ENCODE measurements around the gene CDK9. TPM values are rescaled to one million over a fixed set of nuclear protein-coding genes. Genes with fewer than 3 reads are reported as not detected.

CDK9 gene
- total RNA-seq, 2 donors from 2014 or later: 64.0 to 77.7 TPM

- Histone ChIP-seq H3K4me3 (no peak overlapping the region), H3K36me3 (no peaks in the 10 kb centered on the region), H3K27me3 (no peaks in the 10 kb centered on the region), H3K9me3 (no peaks in the 10 kb centered on the region), H3K9ac (ENCODE audit: low read depth in 2 of 2, low read length in 2 of 2) (no peak overlapping the region), H3K27ac (no peak overlapping the region), H3K4me1 (no peaks in the 10 kb centered on the region)
- no peak for DNase-seq
- no peak for TF ChIP-seq CTCF (IDR thresholded peaks at IDR 0.05)
- intact Hi-C loops (cut with DNase I): no loop called here
Measured at GRCh38 chr9:127744398-127745110, 41.3 kb upstream of the CDK9 start.

GRCh38 chr9:127746959-127747569 is 38.8 kb upstream of the CDK9 start:
- H3K27ac ChIP-seq: no peak overlapping the region
- no peak for DNase-seq
- H3K4me3 ChIP-seq: no peak overlapping the region
- no peak overlapping the region for H3K9ac ChIP-seq (ENCODE audit: low read depth in 2 of 2, low read length in 2 of 2)
- no peak for TF ChIP-seq CTCF (IDR thresholded peaks at IDR 0.05)
- no peaks in the 10 kb centered on the region for H3K27me3 ChIP-seq
- H3K9me3 ChIP-seq: no peaks in the 10 kb centered on the region
- H3K4me1 ChIP-seq: no peaks in the 10 kb centered on the region
- intact Hi-C loops (cut with DNase I): no loop called here
- H3K36me3 ChIP-seq: no peaks in the 10 kb centered on the region

GRCh38 chr9:127749090-127749787 is 36.6 kb upstream of the CDK9 start:
- DNase-seq: no peak
- Histone ChIP-seq H3K4me1 (no peaks in the 10 kb centered on the region), H3K27me3 (peaks cover 11% of the 10 kb centered on the region), H3K4me3 (no peak overlapping the region), H3K9ac (ENCODE audit: low read depth in 2 of 2, low read length in 2 of 2) (no peak overlapping the region), H3K27ac (no peak overlapping the region), H3K9me3 (no peaks in the 10 kb centered on the region), H3K36me3 (no peaks in the 10 kb centered on the region)
- TF ChIP-seq CTCF (IDR thresholded peaks at IDR 0.05): no peak
- intact Hi-C loops (cut with DNase I): no loop called here

GRCh38 chr9:127751269-127752054 is 34.4 kb upstream of the CDK9 start:
- Histone ChIP-seq H3K4me3 (no peak overlapping the region), H3K9me3 (no peaks in the 10 kb centered on the region), H3K27ac (no peak overlapping the region), H3K9ac (ENCODE audit: low read depth in 2 of 2, low read length in 2 of 2) (no peak overlapping the region), H3K4me1 (no peaks in the 10 kb centered on the region), H3K36me3 (no peaks in the 10 kb centered on the region), H3K27me3 (peaks cover 25% of the 10 kb centered on the region)
- intact Hi-C loops (cut with DNase I): no loop called here
- TF ChIP-seq CTCF (IDR thresholded peaks at IDR 0.05): no peak
- DNase-seq: no peak

GRCh38 chr9:127753148-127753547 is 32.7 kb upstream of the CDK9 start:
- H3K9ac ChIP-seq (ENCODE audit: low read depth in 2 of 2, low read length in 2 of 2): no peak overlapping the region
- no peaks in the 10 kb centered on the region for H3K36me3 ChIP-seq
- H3K27ac ChIP-seq: no peak overlapping the region
- peaks cover 25% of the 10 kb centered on the region for H3K27me3 ChIP-seq
- intact Hi-C loops (cut with DNase I): no loop called here
- TF ChIP-seq CTCF (IDR thresholded peaks at IDR 0.05): no peak
- H3K4me3 ChIP-seq: no peak overlapping the region
- no peaks in the 10 kb centered on the region for H3K9me3 ChIP-seq
- no peak for DNase-seq
- no peaks in the 10 kb centered on the region for H3K4me1 ChIP-seq
